ENCODE measurements around the gene EIF2D. TPM values are rescaled to one million over a fixed set of nuclear protein-coding genes. Genes with fewer than 3 reads are reported as not detected.

EIF2D gene, protein sequence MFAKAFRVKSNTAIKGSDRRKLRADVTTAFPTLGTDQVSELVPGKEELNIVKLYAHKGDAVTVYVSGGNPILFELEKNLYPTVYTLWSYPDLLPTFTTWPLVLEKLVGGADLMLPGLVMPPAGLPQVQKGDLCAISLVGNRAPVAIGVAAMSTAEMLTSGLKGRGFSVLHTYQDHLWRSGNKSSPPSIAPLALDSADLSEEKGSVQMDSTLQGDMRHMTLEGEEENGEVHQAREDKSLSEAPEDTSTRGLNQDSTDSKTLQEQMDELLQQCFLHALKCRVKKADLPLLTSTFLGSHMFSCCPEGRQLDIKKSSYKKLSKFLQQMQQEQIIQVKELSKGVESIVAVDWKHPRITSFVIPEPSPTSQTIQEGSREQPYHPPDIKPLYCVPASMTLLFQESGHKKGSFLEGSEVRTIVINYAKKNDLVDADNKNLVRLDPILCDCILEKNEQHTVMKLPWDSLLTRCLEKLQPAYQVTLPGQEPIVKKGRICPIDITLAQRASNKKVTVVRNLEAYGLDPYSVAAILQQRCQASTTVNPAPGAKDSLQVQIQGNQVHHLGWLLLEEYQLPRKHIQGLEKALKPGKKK
- 52.4 and 61.1 TPM in 2 replicates for total RNA-seq

GRCh38 chr1:206612129-206612876 is at the start of gene EIF2D:
Gene EIF2D (minus strand): TSS chr1:206612465. CDS start chr1:206612342, 123 bp downstream.

DNA sequence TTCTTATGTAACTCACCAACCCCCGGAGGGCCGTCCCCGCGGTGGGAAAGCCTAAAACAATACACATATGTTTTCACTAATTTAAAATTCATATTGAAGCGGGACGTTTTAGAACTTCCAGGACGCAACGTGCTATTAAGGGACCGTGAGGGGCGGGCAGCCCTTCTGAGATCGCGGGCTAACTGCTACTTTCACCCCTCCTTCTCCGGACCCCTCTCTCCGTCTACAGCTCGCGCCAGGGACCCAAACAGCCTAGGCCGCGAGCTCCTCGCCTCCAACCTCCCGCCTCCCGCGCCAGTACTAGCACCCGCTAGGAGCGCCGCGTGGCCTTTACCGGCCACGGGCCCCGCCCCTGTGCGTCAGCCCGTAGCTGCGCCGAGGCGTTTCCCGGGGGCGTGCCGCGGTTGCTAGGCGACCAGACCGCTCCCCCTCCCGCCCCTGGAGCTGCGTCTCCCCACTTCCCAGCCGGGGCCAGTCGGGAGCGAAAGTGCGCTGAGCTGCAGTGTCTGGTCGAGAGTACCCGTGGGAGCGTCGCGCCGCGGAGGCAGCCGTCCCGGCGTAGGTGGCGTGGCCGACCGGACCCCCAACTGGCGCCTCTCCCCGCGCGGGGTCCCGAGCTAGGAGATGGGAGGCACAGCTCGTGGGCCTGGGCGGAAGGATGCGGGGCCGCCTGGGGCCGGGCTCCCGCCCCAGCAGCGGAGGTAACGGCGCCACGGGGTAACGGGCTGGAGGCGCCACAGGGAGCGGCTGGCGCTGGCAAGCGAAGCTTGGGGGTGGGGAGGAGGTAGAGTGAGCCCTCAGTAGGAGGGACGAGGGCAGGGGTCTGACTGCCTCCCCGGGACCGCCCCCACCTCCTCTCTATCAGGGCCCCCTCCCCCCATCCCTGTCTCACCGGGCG is 23.1 kb upstream of the EIF2D start, which contains the start of gene DYRK3:
Gene DYRK3, plus strand, starts transcription at position 457 of the 898 bp plus-strand sequence. Its CDS starts 168 bp downstream, at position 625.

Other genes starting within 250 kb of the EIF2D start
- gene IKBKE, start 142.0 kb downstream of the EIF2D start, total RNA-seq, result 22.4 and 25.5 TPM in 2 replicates
- gene RASSF5, start 104.9 kb downstream of the EIF2D start, total RNA-seq, result 0.19 and 0.33 TPM in 2 replicates
- gene DYRK3, start 23.1 kb upstream of the EIF2D start, total RNA-seq, result 13.7 and 19.0 TPM in 2 replicates
- 41.8 and 48.0 TPM in 2 replicates for gene MAPKAPK2, start 72.4 kb upstream of the EIF2D start, total RNA-seq
- not detected in 2 replicates for gene IL19, start 158.3 kb upstream of the EIF2D start, total RNA-seq
- not detected in 2 replicates for gene IL10, start 160.0 kb upstream of the EIF2D start, total RNA-seq

Measured in vein endothelial cell (primary cell).